ENCODE measurements around the gene DNER. TPM values are rescaled to one million over a fixed set of nuclear protein-coding genes. Genes with fewer than 3 reads are reported as not detected.

The DNER gene
- polyA plus RNA-seq, 3 donors = 0.12 to 0.20 (median 0.16) TPM

- Histone ChIP-seq H2AFZ (ENCODE audit: insufficient read depth, low read depth, low read length, poor library complexity, severe bottlenecking) (no peak overlapping the region), H3K79me2 (ENCODE audit: insufficient read depth, low read length) (no peaks in the 10 kb centered on the region), H3K4me1 (ENCODE audit: control insufficient read depth in 1 of 2, insufficient read depth in 2 of 2, low read length in 2 of 2) (no peaks in the 10 kb centered on the region), H3K27ac (ENCODE audit: low read depth in 1 of 2, low read length in 2 of 2) (no peak overlapping the region), H3K27me3 (ENCODE audit: control insufficient read depth in 2 of 2, insufficient read depth in 2 of 2, low read length in 2 of 2) (peaks cover 0 to 2% of the 10 kb centered on the region in 2 donors), H4K20me1 (ENCODE audit: insufficient read depth, low read length) (no peaks in the 10 kb centered on the region), H3K4me2 (replicated peaks; ENCODE audit: extremely low read depth, low read length, poor library complexity, severe bottlenecking) (no peak overlapping the region), H3K9me3 (replicated peaks in 1 of 2; ENCODE audit: control insufficient read depth in 1 of 2, insufficient read depth in 1 of 2, low read length in 2 of 2) (no peaks in the 10 kb centered on the region), H3K4me3 (replicated peaks in 1 of 3; ENCODE audit: low read depth in 2 of 3, low read length in 3 of 3) (no peak overlapping the region), H3K9ac (ENCODE audit: insufficient read depth, low read length, poor library complexity, severe bottlenecking) (no peak overlapping the region), H3K36me3 (replicated peaks in 1 of 2; ENCODE audit: control insufficient read depth in 1 of 2, insufficient read depth in 2 of 2, low read length in 2 of 2) (no peaks in the 10 kb centered on the region)
- Mint-ChIP-seq H3K36me3 (no peaks in the 10 kb centered on the region), H3K4me3 (no peak overlapping the region), H3K27ac (no peak overlapping the region), H3K4me1 (no peaks in the 10 kb centered on the region), H3K27me3 (ENCODE audit: low read depth in 3 of 3) (peaks cover 0 to 11% (median 1%) of the 10 kb centered on the region in 3 donors), H3K9me3 (peaks cover 0 to 6% (median 2%) of the 10 kb centered on the region in 7 donors)
- DNase-seq = no peak
- TF ChIP-seq CTCF (IDR thresholded peaks at IDR 0.05) = no peak
- intact Hi-C loops (cut with micrococcal nuclease) = no loop called here
These were observed 261.1 kb downstream of the DNER start for GRCh38 chr2:229453230-229453629.

GRCh38 chr2:229451852-229452251 lies 262.5 kb downstream of the DNER start:
- Histone ChIP-seq H3K9me3 (replicated peaks in 1 of 2; ENCODE audit: control insufficient read depth in 1 of 2, insufficient read depth in 1 of 2, low read length in 2 of 2) (no peaks in the 10 kb centered on the region), H4K20me1 (ENCODE audit: insufficient read depth, low read length) (no peaks in the 10 kb centered on the region), H3K27me3 (ENCODE audit: control insufficient read depth in 2 of 2, insufficient read depth in 2 of 2, low read length in 2 of 2) (peaks cover 0 to 2% of the 10 kb centered on the region in 2 donors), H3K4me1 (ENCODE audit: control insufficient read depth in 1 of 2, insufficient read depth in 2 of 2, low read length in 2 of 2) (no peaks in the 10 kb centered on the region), H3K4me2 (replicated peaks; ENCODE audit: extremely low read depth, low read length, poor library complexity, severe bottlenecking) (no peak overlapping the region), H3K36me3 (replicated peaks in 1 of 2; ENCODE audit: control insufficient read depth in 1 of 2, insufficient read depth in 2 of 2, low read length in 2 of 2) (no peaks in the 10 kb centered on the region), H3K4me3 (replicated peaks in 1 of 3; ENCODE audit: low read depth in 2 of 3, low read length in 3 of 3) (no peak overlapping the region), H3K79me2 (ENCODE audit: insufficient read depth, low read length) (no peaks in the 10 kb centered on the region), H3K9ac (ENCODE audit: insufficient read depth, low read length, poor library complexity, severe bottlenecking) (no peak overlapping the region), H2AFZ (ENCODE audit: insufficient read depth, low read depth, low read length, poor library complexity, severe bottlenecking) (no peak overlapping the region), H3K27ac (ENCODE audit: low read depth in 1 of 2, low read length in 2 of 2) (no peak overlapping the region)
- H3K27ac Mint-ChIP-seq = no peak overlapping the region
- peaks cover 0 to 6% (median 2%) of the 10 kb centered on the region in 7 donors for H3K9me3 Mint-ChIP-seq
- TF ChIP-seq CTCF (IDR thresholded peaks at IDR 0.05) = no peak
- H3K36me3 Mint-ChIP-seq = no peaks in the 10 kb centered on the region
- intact Hi-C loops (cut with micrococcal nuclease) = no loop called here
- no peaks in the 10 kb centered on the region for H3K4me1 Mint-ChIP-seq
- H3K27me3 Mint-ChIP-seq (ENCODE audit: low read depth in 3 of 3) = peaks cover 0 to 9% (median 1%) of the 10 kb centered on the region in 3 donors
- whole genome bisulfite sequencing (ENCODE audit: insufficient coverage) = no CpG with 5 or more reads among the region's 3 CpGs
- no peak for DNase-seq
- no peak overlapping the region for H3K4me3 Mint-ChIP-seq
